ENCODE data around the gene SMG6.

SMG6 gene

GRCh38 chr17:2299136-2299535 lies 4.4 kb downstream of the SMG6 start:
- H3K4me1 ChIP-seq (ENCODE audit: insufficient read depth, low read length, severe bottlenecking) = peaks cover 11% of the 10 kb centered on the region
- H3K9ac ChIP-seq (ENCODE audit: low read length) = no peak overlapping the region
- H3K79me2 ChIP-seq (ENCODE audit: insufficient read depth, low read length) = 0 out of 2 replicates have a peak, but pooled peaks cover 7% of the 10 kb centered on the region
- H3K36me3 ChIP-seq (ENCODE audit: insufficient read depth, low read length) = peaks cover 58% of the 10 kb centered on the region
- no peaks in the 10 kb centered on the region for H3F3A ChIP-seq (ENCODE audit: insufficient read depth, low read length)
- TF ChIP-seq EZH2 (IDR thresholded peaks at IDR 0.05; ENCODE audit: borderline replicate concordance, low read length) = no peak
- TF ChIP-seq, protein P1, sequence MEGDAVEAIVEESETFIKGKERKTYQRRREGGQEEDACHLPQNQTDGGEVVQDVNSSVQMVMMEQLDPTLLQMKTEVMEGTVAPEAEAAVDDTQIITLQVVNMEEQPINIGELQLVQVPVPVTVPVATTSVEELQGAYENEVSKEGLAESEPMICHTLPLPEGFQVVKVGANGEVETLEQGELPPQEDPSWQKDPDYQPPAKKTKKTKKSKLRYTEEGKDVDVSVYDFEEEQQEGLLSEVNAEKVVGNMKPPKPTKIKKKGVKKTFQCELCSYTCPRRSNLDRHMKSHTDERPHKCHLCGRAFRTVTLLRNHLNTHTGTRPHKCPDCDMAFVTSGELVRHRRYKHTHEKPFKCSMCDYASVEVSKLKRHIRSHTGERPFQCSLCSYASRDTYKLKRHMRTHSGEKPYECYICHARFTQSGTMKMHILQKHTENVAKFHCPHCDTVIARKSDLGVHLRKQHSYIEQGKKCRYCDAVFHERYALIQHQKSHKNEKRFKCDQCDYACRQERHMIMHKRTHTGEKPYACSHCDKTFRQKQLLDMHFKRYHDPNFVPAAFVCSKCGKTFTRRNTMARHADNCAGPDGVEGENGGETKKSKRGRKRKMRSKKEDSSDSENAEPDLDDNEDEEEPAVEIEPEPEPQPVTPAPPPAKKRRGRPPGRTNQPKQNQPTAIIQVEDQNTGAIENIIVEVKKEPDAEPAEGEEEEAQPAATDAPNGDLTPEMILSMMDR (IDR thresholded peaks at IDR 0.05; ENCODE audit: low read length) = no peak
- no peak overlapping the region for H3K4me2 ChIP-seq (ENCODE audit: low read length)
- H3K4me3 ChIP-seq (ENCODE audit: low read depth, low read length, poor library complexity, severe bottlenecking) = no peak overlapping the region
- H3K27ac ChIP-seq (ENCODE audit: low read depth, low read length, poor library complexity, severe bottlenecking) = no peak overlapping the region
- no peaks in the 10 kb centered on the region for H3K27me3 ChIP-seq (ENCODE audit: insufficient read depth, low read length)
- H4K20me1 ChIP-seq (ENCODE audit: insufficient read depth, low read length) = no peaks in the 10 kb centered on the region; the same call in 1 of the 2 replicates
- no peaks in the 10 kb centered on the region for H3K9me3 ChIP-seq (ENCODE audit: low read length)
- no peaks in the 10 kb centered on the region for H3K9me2 ChIP-seq (ENCODE audit: low read depth, low read length)
- H2AFZ ChIP-seq (ENCODE audit: low read length) = no peak overlapping the region

DNA sequence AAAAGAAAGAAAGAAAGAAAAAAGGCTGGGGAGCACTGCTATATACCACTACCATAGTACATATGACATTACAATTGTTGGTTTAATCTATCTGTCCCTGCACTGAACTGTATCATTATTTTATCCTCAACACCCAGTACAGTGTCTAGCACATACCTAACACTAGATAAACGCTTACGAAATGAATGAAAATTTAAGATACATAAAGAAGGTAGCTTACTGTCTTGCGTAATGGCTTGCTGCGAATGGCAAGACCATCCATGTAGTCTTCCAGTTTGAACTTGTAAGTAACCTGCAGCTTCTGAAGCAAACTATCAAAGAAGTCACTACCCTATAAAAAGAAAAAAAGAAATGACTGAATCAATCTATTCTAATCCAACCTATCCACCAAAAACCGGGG lies 6.6 kb downstream of the SMG6 start:
- Histone ChIP-seq H3K4me2 (ENCODE audit: low read length) (no peak overlapping the region), H3K4me3 (ENCODE audit: low read depth, low read length, poor library complexity, severe bottlenecking) (no peak overlapping the region), H3K9ac (ENCODE audit: low read length) (no peak overlapping the region), H3K4me1 (ENCODE audit: insufficient read depth, low read length, severe bottlenecking) (peaks cover 3% of the 10 kb centered on the region), H3K36me3 (ENCODE audit: insufficient read depth, low read length) (peaks cover 76% of the 10 kb centered on the region), H4K20me1 (ENCODE audit: insufficient read depth, low read length) (no peaks in the 10 kb centered on the region; the same call in 1 of the 2 replicates), H3K27ac (ENCODE audit: low read depth, low read length, poor library complexity, severe bottlenecking) (no peak overlapping the region), H3K79me2 (ENCODE audit: insufficient read depth, low read length) (no peaks in the 10 kb centered on the region), H3K9me2 (ENCODE audit: low read depth, low read length) (no peaks in the 10 kb centered on the region), H3K27me3 (ENCODE audit: insufficient read depth, low read length) (no peaks in the 10 kb centered on the region), H3K9me3 (ENCODE audit: low read length) (no peaks in the 10 kb centered on the region), H3F3A (ENCODE audit: insufficient read depth, low read length) (no peaks in the 10 kb centered on the region), H2AFZ (ENCODE audit: low read length) (no peak overlapping the region)
- TF ChIP-seq, protein P1 (IDR thresholded peaks at IDR 0.05; ENCODE audit: low read length) = no peak
- TF ChIP-seq EZH2 (IDR thresholded peaks at IDR 0.05; ENCODE audit: borderline replicate concordance, low read length) = no peak

- Histone ChIP-seq H3K27me3 (ENCODE audit: insufficient read depth, low read length) (no peaks in the 10 kb centered on the region), H2AFZ (ENCODE audit: low read length) (no peak overlapping the region), H3K4me2 (ENCODE audit: low read length) (no peak overlapping the region), H3K4me3 (ENCODE audit: low read depth, low read length, poor library complexity, severe bottlenecking) (no peak overlapping the region), H3F3A (ENCODE audit: insufficient read depth, low read length) (no peaks in the 10 kb centered on the region), H3K9me3 (ENCODE audit: low read length) (no peaks in the 10 kb centered on the region), H3K4me1 (ENCODE audit: insufficient read depth, low read length, severe bottlenecking) (peaks cover under 1% of the 10 kb centered on the region), H4K20me1 (ENCODE audit: insufficient read depth, low read length) (no peaks in the 10 kb centered on the region; the same call in 1 of the 2 replicates), H3K27ac (ENCODE audit: low read depth, low read length, poor library complexity, severe bottlenecking) (no peak overlapping the region), H3K36me3 (ENCODE audit: insufficient read depth, low read length) (peaks cover 87% of the 10 kb centered on the region), H3K79me2 (ENCODE audit: insufficient read depth, low read length) (no peaks in the 10 kb centered on the region), H3K9me2 (ENCODE audit: low read depth, low read length) (no peaks in the 10 kb centered on the region), H3K9ac (ENCODE audit: low read length) (no peak overlapping the region)
- no peak for TF ChIP-seq EZH2 (IDR thresholded peaks at IDR 0.05; ENCODE audit: borderline replicate concordance, low read length)
- TF ChIP-seq, protein P1 (IDR thresholded peaks at IDR 0.05; ENCODE audit: low read length) = no peak
Measured at GRCh38 chr17:2295575-2295974, 8.0 kb downstream of the SMG6 start.

Measured in OCI-LY1 (cell line).